Measurements from ENCODE around the gene MYO1D. TPM values are rescaled to one million over a fixed set of nuclear protein-coding genes. Genes with fewer than 3 reads are reported as not detected.

MYO1D gene
- total and polyA plus RNA-seq, 9 donors: 20.9 to 62.2 (median 53.8) TPM

GRCh38 chr17:32496395-32497073 is 380.4 kb downstream of the MYO1D start:
- H3K27ac ChIP-seq: peak overlapping the region in 1 of 2 donors; percentile 58
- no peaks in the 10 kb centered on the region for H3K36me3 ChIP-seq
- WGBS, 3 donors: 88 to 90% (median 89%) methylated on average over 16 of the region's 16 CpGs
- H3K9me3 ChIP-seq: no peaks in the 10 kb centered on the region
- no peak for DNase-seq
- H3K27me3 ChIP-seq: no peaks in the 10 kb centered on the region
- TF ChIP-seq CTCF (IDR thresholded peaks at IDR 0.05): no peak
- no peak for TF ChIP-seq POLR2A (IDR thresholded peaks at IDR 0.05)
- TF ChIP-seq EP300 (IDR thresholded peaks at IDR 0.05): no peak
- no peak overlapping the region for H3K4me3 ChIP-seq
- peaks cover 14% of the 10 kb centered on the region for H3K4me1 ChIP-seq (ENCODE audit: insufficient read depth)
- intact Hi-C loops (cut with DNase I): no loop called here

GRCh38 chr17:32495359-32496231 is 381.3 kb downstream of the MYO1D start:
- Histone ChIP-seq H3K36me3 (no peaks in the 10 kb centered on the region), H3K27me3 (no peaks in the 10 kb centered on the region), H3K4me1 (ENCODE audit: insufficient read depth) (peaks cover 14% of the 10 kb centered on the region), H3K4me3 (no peak overlapping the region), H3K27ac (peak overlapping the region; percentile 7 to 58), H3K9me3 (no peaks in the 10 kb centered on the region)
- intact Hi-C loops (cut with DNase I): no loop called here
- WGBS, 3 donors: 15 to 30% (median 21%) methylated on average over 33 to 45 of the region's 45 CpGs
- TF ChIP-seq POLR2A (IDR thresholded peaks at IDR 0.05) (no peak), CTCF (IDR thresholded peaks at IDR 0.05) (no peak), EP300 (IDR thresholded peaks at IDR 0.05) (no peak)
- DNase-seq: peak; percentile 46 to 78 (median 77)

GRCh38 chr17:32494621-32495358 is 382.1 kb downstream of the MYO1D start:
- no peaks in the 10 kb centered on the region for H3K36me3 ChIP-seq
- DNase-seq: peak in 1 of 5 donors; percentile 29
- peaks cover 14% of the 10 kb centered on the region for H3K4me1 ChIP-seq (ENCODE audit: insufficient read depth)
- H3K27ac ChIP-seq: peak overlapping the region in 1 of 2 donors; percentile 58
- no peaks in the 10 kb centered on the region for H3K27me3 ChIP-seq
- H3K9me3 ChIP-seq: no peaks in the 10 kb centered on the region
- TF ChIP-seq POLR2A (IDR thresholded peaks at IDR 0.05) (no peak), EP300 (IDR thresholded peaks at IDR 0.05) (no peak), CTCF (IDR thresholded peaks at IDR 0.05) (no peak)
- no peak overlapping the region for H3K4me3 ChIP-seq
- intact Hi-C loops (cut with DNase I): no loop called here
- 90 to 94% (median 92%) methylated on average over 33 to 34 of the region's 34 CpGs for WGBS, 3 donors

- H3K9me3 ChIP-seq: no peaks in the 10 kb centered on the region
- intact Hi-C loops (cut with DNase I): no loop called here
- H3K4me3 ChIP-seq: no peak overlapping the region
- H3K27me3 ChIP-seq: no peaks in the 10 kb centered on the region
- H3K27ac ChIP-seq: no peak overlapping the region
- no peak for TF ChIP-seq POLR2A (IDR thresholded peaks at IDR 0.05)
- TF ChIP-seq CTCF (IDR thresholded peaks at IDR 0.05): no peak
- no peak for TF ChIP-seq EP300 (IDR thresholded peaks at IDR 0.05)
- 93 to 98% (median 96%) methylated on average over 10 to 11 of the region's 11 CpGs for WGBS, 3 donors
- no peaks in the 10 kb centered on the region for H3K36me3 ChIP-seq
- peaks cover 14% of the 10 kb centered on the region for H3K4me1 ChIP-seq (ENCODE audit: insufficient read depth)
- DNase-seq: no peak
These were observed 382.9 kb downstream of the MYO1D start for GRCh38 chr17:32493976-32494513.
